H9 (cell line): ENCODE data around the gene TRABD. TPM values are rescaled to one million over a fixed set of nuclear protein-coding genes. Genes with fewer than 3 reads are reported as not detected.

Source experiments
- DNase-seq: peaks from one replicate; pipeline ENCODE4 v3.0.0-alpha.2; 2017
- H2AFZ ChIP-seq: one replicate; pipeline ENCODE4 v1.6.1; 2013; ENCODE audit warnings: mild to moderate bottlenecking, low read length, control low read depth, moderate library complexity
- H2AK5ac ChIP-seq: 2 replicates; pipeline ENCODE4 v1.6.1; 2013; ENCODE audit warnings: low read length, control low read depth, mixed read lengths; ENCODE audit not compliant: insufficient read length
- H2BK120ac ChIP-seq: one replicate; pipeline ENCODE4 v1.6.1; 2013; ENCODE audit warnings: low read depth, mild to moderate bottlenecking, low read length, control low read depth, inconsistent platforms; ENCODE audit not compliant: poor library complexity, severe bottlenecking
- H2BK12ac ChIP-seq: 2 replicates; pipeline ENCODE4 v1.6.1; 2013; ENCODE audit warnings: low read length, control low read depth, mixed read lengths, low read depth; ENCODE audit not compliant: insufficient read length
- H2BK15ac ChIP-seq: 2 replicates; pipeline ENCODE4 v1.6.1; 2013; ENCODE audit warnings: low read depth, low read length, control low read depth
- H2BK20ac ChIP-seq: one replicate; pipeline ENCODE4 v1.6.1; 2013; ENCODE audit warnings: low read depth, mild to moderate bottlenecking, low read length, control low read depth, inconsistent platforms; ENCODE audit not compliant: poor library complexity, severe bottlenecking
- H2BK5ac ChIP-seq: 2 replicates; pipeline ENCODE4 v1.6.1; 2013; ENCODE audit warnings: low read length, control low read depth, mixed read lengths; ENCODE audit not compliant: insufficient read length
- H3K14ac ChIP-seq: 2 replicates; pipeline ENCODE4 v1.6.1; 2013; ENCODE audit warnings: low read length, control low read depth; ENCODE audit not compliant: insufficient read depth
- H3K18ac ChIP-seq: 2 replicates; pipeline ENCODE4 v1.6.1; 2013; ENCODE audit warnings: low read depth, mild to moderate bottlenecking, mixed read lengths, low read length, control low read depth; ENCODE audit not compliant: insufficient read length
- H3K23ac ChIP-seq: 2 replicates; pipeline ENCODE4 v1.6.1; 2013; ENCODE audit warnings: low read length, control low read depth, mixed read lengths, low read depth; ENCODE audit not compliant: insufficient read length
- H3K23me2 ChIP-seq: 2 replicates; pipeline ENCODE4 v1.6.1; 2013; ENCODE audit warnings: low read depth, mild to moderate bottlenecking, mixed read lengths, low read length, control low read depth; ENCODE audit not compliant: insufficient read length, poor library complexity, severe bottlenecking
- H3K27ac ChIP-seq: 2 replicates; pipeline ENCODE4 v1.5.1; 2013; ENCODE audit warnings: low read length, control low read depth, mixed read lengths, low read depth; ENCODE audit not compliant: insufficient read length
- H3K27me3 ChIP-seq: 2 replicates; pipeline ENCODE4 v1.6.1; 2013; ENCODE audit warnings: low read length, control low read depth, inconsistent platforms; ENCODE audit not compliant: insufficient read depth
- H3K4ac ChIP-seq: 2 replicates; pipeline ENCODE4 v1.6.1; 2013; ENCODE audit warnings: low read depth, mild to moderate bottlenecking, control low read depth, inconsistent platforms, low read length, moderate library complexity
- H3K4me1 ChIP-seq: 2 replicates; pipeline ENCODE4 v1.6.1; 2013; ENCODE audit warnings: low read length, control low read depth, inconsistent platforms; ENCODE audit not compliant: insufficient read depth
- H3K4me2 ChIP-seq: 2 replicates; pipeline ENCODE4 v1.6.1; 2013; ENCODE audit warnings: low read length, control low read depth, mixed read lengths; ENCODE audit not compliant: insufficient read length, insufficient read depth
- H3K56ac ChIP-seq: 2 replicates; pipeline ENCODE4 v1.6.1; 2013; ENCODE audit warnings: low read depth, mild to moderate bottlenecking, mixed read lengths, low read length, control low read depth; ENCODE audit not compliant: insufficient read length
- H3K79me1 ChIP-seq: 2 replicates; pipeline ENCODE4 v1.6.1; 2013; ENCODE audit warnings: low read depth, mild to moderate bottlenecking, moderate library complexity, low read length, control low read depth, inconsistent platforms; ENCODE audit not compliant: insufficient read depth, poor library complexity, severe bottlenecking
- H3K79me2 ChIP-seq: 2 replicates; pipeline ENCODE4 v1.6.1; 2013; ENCODE audit warnings: low read length, control low read depth, inconsistent platforms; ENCODE audit not compliant: insufficient read depth
- H3K9ac ChIP-seq: 2 replicates; pipeline ENCODE4 v1.6.1; 2013; ENCODE audit warnings: low read length, control low read depth, mixed read lengths; ENCODE audit not compliant: insufficient read length; ENCODE audit errors: extremely low read depth
- H3K9me3 ChIP-seq: one replicate; pipeline ENCODE4 v1.6.1; 2013; ENCODE audit warnings: low read depth, low read length, inconsistent platforms; ENCODE audit not compliant: control insufficient read depth
- H3T11ph ChIP-seq: one replicate; pipeline ENCODE4 v1.6.1; 2013; ENCODE audit warnings: mild to moderate bottlenecking, low read length, control low read depth, inconsistent platforms
- H4K20me1 ChIP-seq: one replicate; pipeline ENCODE4 v1.6.1; 2013; ENCODE audit not compliant: control insufficient read depth, insufficient read length, insufficient read depth
- H4K5ac ChIP-seq: 2 replicates; pipeline ENCODE4 v1.6.1; 2013; ENCODE audit warnings: low read depth, mild to moderate bottlenecking, mixed read lengths, low read length, control low read depth; ENCODE audit not compliant: insufficient read length
- H4K8ac ChIP-seq: replicated peaks from 2 replicates; pipeline ENCODE4 v1.6.1; 2013; ENCODE audit warnings: low read length, control low read depth, mixed read lengths, low read depth; ENCODE audit not compliant: insufficient read length
- H4K91ac ChIP-seq: 2 replicates; pipeline ENCODE4 v1.6.1; 2013; ENCODE audit warnings: low read depth, mild to moderate bottlenecking, moderate library complexity, mixed read lengths, low read length, control low read depth; ENCODE audit not compliant: insufficient read length
- H3K27ac Mint-ChIP-seq, 3 experiments: 2 replicates in 2 of 3; 3 replicates in 1 of 3; pipeline ENCODE4 v1.8.0; 2020 to 2021; ENCODE audit warnings: mixed read lengths in 3 of 3, mild to moderate bottlenecking in 1 of 3, moderate library complexity in 1 of 3
- H3K27me3 Mint-ChIP-seq: 2 replicates; pipeline ENCODE4 v1.8.0; 2021; ENCODE audit warnings: low read depth, mild to moderate bottlenecking, moderate library complexity, mixed read lengths
- H3K36me3 Mint-ChIP-seq, 3 experiments: 2 replicates in 2 of 3; 3 replicates in 1 of 3; pipeline ENCODE4 v1.8.0; 2020 to 2021; ENCODE audit warnings: low read depth in 3 of 3, mixed read lengths in 3 of 3; ENCODE audit not compliant: insufficient read depth in 1 of 3
- H3K4me1 Mint-ChIP-seq, 2 experiments: 2 replicates each; pipeline ENCODE4 v1.8.0; 2020; ENCODE audit warnings: mixed read lengths in 2 of 2
- H3K4me3 Mint-ChIP-seq, 2 experiments: 2 replicates in 1 of 2; 3 replicates in 1 of 2; pipeline ENCODE4 v1.8.0; 2020 to 2021; ENCODE audit warnings: mild to moderate bottlenecking in 2 of 2, mixed read lengths in 2 of 2, moderate library complexity in 1 of 2
- H3K9me3 Mint-ChIP-seq, 2 experiments: 2 replicates in 1 of 2; 3 replicates in 1 of 2; pipeline ENCODE4 v1.8.0; 2020; ENCODE audit warnings: mild to moderate bottlenecking in 2 of 2, mixed read lengths in 2 of 2, moderate library complexity in 1 of 2
- CTCF ChIP-seq: fragments of 200-600 bp; sonication (generic); conservative IDR thresholded peaks from 3 replicates; pipeline ENCODE4 v1.8.0; 2021; ENCODE audit warnings: antibody characterized with exemption, mild to moderate bottlenecking
- WGBS: extraction: QIAGEN DNeasy Blood & Tissue Kit; methylation state at CpG from one replicate; pipeline ENCODE4 v1.1.7; 2013; ENCODE audit warnings: missing lambda C conversion rate, low lambda C conversion rate, mixed read lengths; ENCODE audit not compliant: insufficient read length; ENCODE audit errors: extremely low coverage; 5-methylcytosine and 5-hydroxymethylcytosine counted together
- total RNA-seq: library from RNA; stranded (reverse); gene quantifications from 2 replicates; pipeline ENCODE4 v1.2.1, GENCODE V29; 2021

The TRABD gene
- total RNA-seq, 1 experiment from 2014 or later: 47.8 TPM

- Histone ChIP-seq H2AFZ (no peak overlapping the region), H2AK5ac (no peak overlapping the region), H3K4ac (no peak overlapping the region), H3K79me1 (no peaks in the 10 kb centered on the region), H2BK5ac (no peak overlapping the region), H3K9ac (no peak overlapping the region), H3K14ac (no peak overlapping the region), H3K9me3 (no peaks in the 10 kb centered on the region), H3K4me2 (no peak overlapping the region), H2BK120ac (no peak overlapping the region), H4K8ac (no peak overlapping the region), H4K5ac (no peak overlapping the region), H3K79me2 (no peaks in the 10 kb centered on the region), H3K4me1 (no peaks in the 10 kb centered on the region), H3K23me2 (peaks cover 6% of the 10 kb centered on the region), H2BK20ac (no peak overlapping the region), H4K91ac (no peak overlapping the region), H3K27ac (no peak overlapping the region), H3K23ac (no peak overlapping the region), H2BK15ac (no peak overlapping the region), H3K56ac (no peak overlapping the region), H2BK12ac (no peak overlapping the region), H4K20me1 (no peaks in the 10 kb centered on the region), H3K18ac (no peak overlapping the region), H3T11ph (no peak overlapping the region), H3K27me3 (no peaks in the 10 kb centered on the region)
- H3K27me3 Mint-ChIP-seq: peaks cover 14% of the 10 kb centered on the region
- no peak overlapping the region for H3K4me3 Mint-ChIP-seq
- no peaks in the 10 kb centered on the region; a peak in 1 of 5 replicates for H3K9me3 Mint-ChIP-seq
- DNase-seq: peak; percentile 79
- WGBS: no CpG with 5 or more reads among the region's 22 CpGs
- TF ChIP-seq CTCF: peak; percentile 95
- H3K4me1 Mint-ChIP-seq: peaks cover 0 to 4% of the 10 kb centered on the region in 2 experiments; a peak in 2 of 4 replicates
- H3K27ac Mint-ChIP-seq: no peak overlapping the region
- no peaks in the 10 kb centered on the region; a peak in 1 of 7 replicates for H3K36me3 Mint-ChIP-seq
Observed at GRCh38 chr22:50148991-50149721, 36.6 kb upstream of the TRABD start.
